HG03432 (cell line): Measurements from ENCODE around the gene MAST4.
"Not testable (repeated sequence)": the region's sequence is repeated elsewhere in the genome, so short reads cannot be mapped to it uniquely, and the experiment has no call there.

Experiments used
- ATAC-seq: cut with Tn5 transposase; IDR thresholded peaks from one replicate; pipeline ENCODE4 v1.9.1; 2021; ENCODE audit warnings: mild to moderate bottlenecking, moderate library complexity; ENCODE audit not compliant: unreplicated experiment

Gene MAST4

DNA sequence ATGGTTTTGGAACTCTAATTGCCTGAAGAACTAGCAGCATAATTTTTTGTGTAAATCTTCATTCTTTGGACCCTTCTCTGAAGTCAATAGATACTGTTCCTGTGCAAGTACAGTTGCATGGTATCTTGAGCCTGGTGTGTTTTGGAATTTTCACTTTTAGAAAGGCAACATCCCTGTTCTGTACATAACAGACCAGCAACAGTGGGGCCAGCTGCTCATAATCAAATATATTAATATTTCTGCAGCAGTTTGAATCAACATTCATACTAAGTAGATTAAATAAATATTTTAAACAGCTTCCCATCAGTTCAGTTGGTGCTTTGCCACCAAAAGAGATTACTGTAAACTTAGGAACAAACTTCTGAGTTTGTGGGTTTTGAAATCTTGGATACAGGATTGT, 502.5 kb downstream of the MAST4 start:
- no peak for ATAC-seq

DNA sequence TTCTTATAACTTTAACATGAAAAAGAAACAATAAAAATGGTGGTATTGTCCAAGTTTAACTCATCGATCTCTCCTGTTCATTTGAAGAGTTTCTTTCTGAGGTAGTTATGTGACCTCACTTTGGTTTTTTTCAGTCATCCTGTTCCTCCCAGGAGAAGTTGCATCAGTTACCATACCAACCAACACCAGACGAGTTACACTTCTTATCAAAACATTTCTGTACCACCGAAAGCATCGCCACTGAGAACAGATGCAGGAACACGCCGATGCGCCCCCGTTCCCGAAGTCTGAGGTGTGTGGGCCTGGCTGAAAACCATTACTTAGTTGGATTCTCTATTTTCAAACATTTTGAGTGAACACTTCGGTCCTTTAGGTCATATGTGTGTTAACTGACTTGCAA, 504.1 kb downstream of the MAST4 start:
- no peak for ATAC-seq

DNA sequence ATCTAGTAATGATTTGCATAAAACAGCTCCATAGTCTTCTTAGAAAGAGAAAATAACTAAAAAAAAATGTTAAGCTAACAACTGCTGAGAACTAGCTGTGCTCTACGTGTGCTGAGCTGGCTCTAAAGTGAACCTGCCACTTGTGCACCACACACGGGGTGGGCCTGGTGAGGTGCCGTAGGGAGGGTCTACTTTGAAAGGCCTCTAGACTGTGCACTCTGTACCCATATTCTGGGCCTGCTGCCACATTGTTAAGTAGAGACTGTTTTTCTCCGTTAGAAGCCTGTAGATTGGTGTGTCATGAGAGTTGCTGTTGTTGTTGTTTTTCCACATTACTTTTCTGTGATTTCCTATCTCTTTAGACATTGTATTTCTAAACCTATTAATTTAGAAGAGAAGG, 506.5 kb downstream of the MAST4 start:
- no peak for ATAC-seq

DNA sequence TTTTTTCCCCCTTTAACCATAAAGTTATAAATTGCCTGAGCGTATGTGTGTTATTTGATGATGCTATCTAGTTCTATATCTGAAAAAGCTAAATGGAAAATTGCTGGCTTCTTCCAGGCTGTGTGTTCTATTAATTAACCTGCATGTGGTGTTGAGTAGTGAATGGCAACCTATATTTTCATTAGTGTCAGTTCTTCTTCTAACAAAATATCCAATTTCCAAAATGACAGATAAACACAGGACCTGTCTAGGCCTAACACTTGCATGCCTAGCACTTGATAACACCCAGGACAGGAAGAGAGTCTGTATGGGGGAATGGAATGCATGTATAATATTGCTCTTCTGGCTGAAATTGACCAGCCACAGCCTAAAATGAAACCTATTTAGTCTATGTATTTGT, 508.7 kb downstream of the MAST4 start:
- ATAC-seq: no peak

DNA sequence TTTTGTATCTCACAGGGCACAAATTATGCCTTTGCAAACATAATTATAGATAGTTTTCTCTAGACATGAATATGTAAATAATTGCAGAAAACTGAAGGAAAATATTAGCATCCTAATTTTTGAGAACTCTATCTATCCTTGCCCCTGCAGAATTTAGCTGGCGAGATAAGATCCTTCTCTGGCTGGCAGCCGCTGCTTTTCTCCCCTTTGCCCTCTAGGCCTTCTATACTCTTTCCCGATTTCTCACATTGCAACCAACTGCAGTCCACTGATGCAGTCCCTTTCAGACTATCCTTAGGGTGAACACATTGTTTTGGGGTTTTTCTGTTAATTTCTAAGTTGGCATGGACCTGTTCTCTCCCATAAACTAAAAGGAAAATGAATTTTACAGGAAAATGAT, 509.1 kb downstream of the MAST4 start:
- ATAC-seq: no peak

DNA sequence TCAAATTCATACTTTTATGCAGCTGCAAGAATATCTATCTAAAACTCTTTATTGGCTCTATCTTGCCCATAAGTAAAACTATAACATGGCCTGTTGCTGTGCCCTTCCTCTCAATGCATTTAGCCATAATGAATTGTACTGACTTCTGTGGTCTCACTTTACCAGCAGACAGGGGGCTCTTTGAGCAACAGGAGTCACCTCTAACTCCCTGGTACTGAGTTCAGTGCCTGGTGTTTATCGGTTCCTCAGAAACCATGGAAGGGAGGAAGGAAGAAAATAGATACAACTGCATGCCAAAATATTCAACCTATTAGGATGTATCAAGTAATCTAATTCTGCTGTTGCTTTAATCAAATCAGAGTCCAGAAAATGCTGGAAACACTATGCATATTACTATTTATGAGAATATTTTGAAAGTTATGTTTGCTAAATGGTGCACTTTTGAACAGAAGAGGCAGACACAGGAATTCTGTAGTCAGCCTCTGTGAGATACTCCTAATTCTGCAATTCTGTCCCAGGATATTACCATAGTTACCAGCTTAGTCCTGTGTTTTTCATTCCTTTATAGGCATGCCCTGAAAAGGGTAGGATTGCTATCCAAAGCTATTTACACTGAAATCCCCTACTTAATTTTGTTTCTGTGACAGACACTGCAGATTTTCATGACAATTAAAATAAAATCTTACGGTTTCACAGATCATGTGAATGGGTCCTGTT, 510.6 kb downstream of the MAST4 start:
- ATAC-seq: no peak

DNA sequence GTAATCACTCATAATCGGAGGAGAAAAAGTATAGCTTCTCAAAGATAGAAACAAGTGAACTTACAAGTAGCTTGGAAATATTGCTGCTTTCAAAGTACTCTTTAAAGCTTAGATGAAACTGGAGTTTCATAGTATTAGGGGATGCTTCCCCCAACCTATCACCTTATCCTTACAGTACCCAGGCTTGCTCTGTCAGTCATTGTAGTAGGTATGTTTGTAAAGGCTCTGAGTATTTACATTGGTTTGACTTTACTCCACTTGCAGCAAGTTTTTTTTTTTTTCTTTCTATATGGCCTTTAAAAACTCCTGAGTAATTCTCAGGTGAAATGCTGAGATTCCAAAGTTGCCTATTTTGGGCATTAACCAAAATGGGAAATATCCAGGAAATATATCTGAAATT, 515.6 kb downstream of the MAST4 start:
- ATAC-seq: no peak

DNA sequence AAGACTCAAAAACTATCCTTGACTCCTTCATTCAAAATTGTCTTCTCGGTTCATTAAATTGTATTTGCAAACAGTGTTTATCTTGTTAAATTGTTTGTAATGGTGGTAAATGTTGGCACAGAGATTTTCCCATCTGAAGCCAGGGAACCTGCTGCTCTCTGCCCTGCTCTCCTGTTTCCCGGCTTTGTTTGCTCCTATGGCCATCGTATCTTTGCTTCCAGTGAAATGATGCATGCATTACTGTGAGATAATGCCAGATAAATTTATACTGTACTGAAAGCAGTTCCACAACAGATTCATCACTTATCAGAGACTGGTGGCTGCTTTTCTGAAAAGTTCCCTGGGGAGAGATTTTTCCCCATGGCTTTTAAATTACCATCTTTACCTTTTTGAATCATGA, 519.1 kb downstream of the MAST4 start:
- ATAC-seq: no peak

DNA sequence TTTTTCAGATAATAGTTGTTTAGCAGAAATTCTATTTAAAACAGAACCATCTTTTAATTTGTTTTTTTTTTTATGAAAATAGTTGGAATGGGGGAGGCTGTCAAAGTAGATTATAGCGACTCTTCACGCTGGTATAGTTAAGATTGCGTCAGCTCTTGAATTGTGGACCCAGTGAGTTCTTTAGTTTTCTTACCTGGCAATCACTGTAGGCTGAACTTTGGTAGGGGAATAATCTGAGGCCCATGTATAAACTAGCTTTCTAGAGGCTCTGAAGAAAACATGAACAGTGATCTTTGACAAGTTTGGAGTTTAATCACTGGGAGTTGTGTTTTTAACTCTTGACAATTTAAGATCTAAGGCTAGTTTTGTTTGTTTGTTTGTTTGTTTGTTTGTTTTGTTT, 519.6 kb downstream of the MAST4 start:
- ATAC-seq: no peak

DNA sequence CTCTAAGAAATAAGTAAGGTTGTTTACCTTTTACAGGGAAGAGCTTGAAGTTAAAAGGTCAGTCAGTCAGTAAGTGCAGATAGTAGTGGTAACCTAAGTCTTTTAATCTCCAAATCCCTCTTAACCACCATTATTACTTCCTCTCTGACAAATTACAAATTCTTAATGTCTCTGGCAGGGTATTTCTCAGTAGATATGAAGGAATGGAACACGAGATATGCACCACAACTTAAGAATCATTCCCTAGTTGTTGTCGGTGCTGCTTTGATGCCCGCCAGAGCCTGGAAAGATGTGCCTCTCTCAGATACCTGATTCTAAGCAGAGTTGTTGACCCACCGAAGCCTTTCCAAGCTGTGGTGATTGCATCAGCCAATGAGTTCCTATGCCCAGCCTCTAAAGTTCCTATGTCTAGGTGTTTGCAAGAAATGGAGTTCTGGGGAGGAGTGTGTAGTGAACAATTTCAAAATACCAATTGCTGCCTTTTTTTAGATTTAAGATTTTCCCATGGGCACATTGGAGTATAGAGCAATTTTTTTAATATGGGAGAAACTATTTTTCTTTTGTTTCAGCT, 521.9 kb downstream of the MAST4 start:
- no peak for ATAC-seq

DNA sequence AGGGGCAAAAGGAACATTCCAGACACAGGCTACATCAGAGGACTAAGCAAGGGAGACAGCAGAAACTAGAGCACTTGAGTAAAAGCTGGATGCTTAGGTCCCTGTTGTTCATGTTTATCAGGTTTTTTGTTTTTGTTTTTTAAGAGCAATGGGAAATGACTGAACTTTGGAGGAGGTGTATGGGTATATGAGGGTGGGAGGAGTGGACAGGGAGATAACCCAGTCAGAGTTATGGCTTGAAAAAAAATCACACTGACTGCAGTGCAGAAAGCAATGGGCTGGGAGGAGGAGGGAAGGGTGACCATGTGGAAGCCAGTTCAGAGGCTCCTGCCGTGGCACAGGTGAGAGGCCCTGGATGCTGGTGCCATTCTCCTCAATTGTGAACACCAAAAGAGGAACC, 522.8 kb downstream of the MAST4 start:
- ATAC-seq: no peak

DNA sequence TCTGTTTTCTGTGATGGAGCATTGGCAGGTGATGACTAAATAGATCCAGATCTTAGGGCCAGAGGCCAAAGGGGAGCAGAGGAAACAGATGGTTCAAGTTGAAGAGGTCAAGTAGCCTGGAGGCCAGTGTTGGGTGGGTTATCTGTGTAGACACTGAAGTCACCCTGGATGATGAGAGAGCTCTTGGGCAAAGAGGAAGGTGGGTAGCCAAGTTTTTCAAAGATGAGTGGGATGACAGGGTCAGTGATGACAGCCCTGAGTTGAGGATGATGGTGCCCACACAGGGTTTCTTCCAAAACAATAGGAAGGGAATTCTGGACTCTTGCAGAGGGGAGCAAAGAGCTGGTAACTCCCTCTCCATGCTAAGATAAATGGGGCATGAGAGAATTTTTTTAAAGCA, 523.8 kb downstream of the MAST4 start:
- ATAC-seq: no peak

DNA sequence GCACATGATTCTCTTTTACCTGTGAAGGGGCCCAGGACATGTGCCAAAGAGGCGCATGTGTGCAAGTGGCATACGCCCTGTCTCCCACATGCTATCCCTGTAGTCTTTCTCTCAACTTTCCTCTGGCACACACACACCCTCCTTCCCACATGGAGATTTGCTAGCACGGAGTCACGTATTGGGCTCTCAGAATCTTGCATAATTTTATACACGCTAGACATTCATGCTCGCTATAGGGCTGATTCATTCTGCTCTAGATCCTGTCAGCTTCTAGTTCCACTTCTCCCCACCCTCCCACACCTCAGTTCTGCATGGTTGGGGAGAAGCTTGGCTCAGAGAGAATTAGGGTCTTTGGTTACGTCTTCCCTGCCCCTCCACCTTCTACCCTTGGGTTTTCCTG, 527.6 kb downstream of the MAST4 start:
- ATAC-seq: no peak

DNA sequence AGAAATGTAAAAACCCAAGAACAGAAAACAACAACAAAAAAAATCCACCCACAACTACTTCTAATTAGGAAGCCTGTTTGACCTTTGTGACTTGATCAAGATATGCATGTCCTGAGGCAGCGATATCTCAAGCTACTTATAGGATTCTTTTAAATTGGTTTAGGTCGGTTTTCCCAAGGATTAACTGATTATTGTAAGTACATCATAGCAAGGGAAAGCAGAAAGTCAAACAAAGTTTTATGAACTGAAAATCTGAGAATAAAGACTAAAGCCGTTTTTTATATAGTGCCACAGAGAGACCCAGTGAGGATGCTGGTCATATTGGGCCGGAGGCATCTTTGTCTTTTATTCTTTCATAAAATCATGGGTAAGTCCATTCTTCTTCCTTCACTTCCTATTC, 528.4 kb downstream of the MAST4 start:
- ATAC-seq: no peak

DNA sequence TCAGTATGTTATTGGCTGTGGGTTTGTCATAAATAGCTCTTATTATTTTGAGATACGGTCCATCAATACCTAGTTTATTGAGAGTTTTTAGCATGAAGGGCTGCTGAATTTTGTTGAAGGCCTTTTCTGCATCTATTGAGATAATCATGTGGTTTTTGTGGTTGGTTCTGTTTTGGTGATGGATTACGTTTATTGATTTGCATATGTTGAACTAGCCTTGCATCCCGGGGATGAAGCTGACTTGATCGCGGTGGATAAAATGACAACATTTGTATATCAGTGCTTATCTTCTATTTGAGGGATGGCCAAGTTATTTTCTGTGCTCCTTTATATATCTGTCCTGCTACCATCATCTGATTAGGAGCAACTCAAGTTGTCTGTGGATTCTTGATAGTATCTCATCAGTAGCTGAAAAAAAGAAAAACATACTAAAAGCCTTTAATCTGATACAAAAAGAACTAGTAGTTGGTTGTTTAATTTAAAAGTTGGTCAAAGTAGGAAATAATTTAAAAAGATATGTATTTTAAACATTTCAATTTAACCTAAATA, 531.2 kb downstream of the MAST4 start:
- ATAC-seq: not testable (repeated sequence)

DNA sequence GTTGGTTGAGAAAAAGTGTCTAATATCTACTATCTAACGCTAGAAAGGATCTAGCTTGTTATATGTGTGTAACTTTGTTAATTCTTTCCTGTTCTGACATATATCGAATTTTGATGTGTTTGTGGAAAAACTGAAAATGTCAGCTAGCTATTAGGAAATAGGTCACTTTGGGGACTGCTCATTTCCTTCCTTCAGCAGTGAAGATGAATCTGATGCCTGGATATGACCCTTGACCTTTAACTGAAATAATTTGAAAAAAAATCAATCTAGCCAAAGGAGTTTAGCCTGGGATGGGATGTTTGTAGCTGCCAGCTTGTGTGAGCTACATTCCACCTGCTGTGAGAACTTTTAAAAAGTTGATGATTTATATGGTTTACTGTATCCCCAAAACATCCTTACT, 533.6 kb downstream of the MAST4 start:
- ATAC-seq: no peak

DNA sequence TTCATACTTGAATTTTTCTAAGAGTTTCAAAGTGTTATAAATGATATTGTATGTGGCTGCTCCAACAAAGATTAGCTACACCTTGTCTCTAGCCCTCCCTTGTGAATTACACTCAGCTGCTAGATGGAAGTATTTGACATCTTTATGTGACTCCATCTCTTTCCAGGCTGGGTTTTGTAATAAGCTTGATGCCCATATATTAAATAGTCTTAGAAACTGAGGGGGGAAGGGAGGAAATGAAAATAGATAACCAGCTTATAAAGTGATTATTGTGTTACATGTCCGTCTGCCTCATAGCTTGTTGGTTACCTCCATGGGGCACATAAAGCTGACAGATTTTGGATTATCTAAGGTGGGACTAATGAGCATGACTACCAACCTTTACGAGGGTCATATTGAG, 537.0 kb downstream of the MAST4 start:
- ATAC-seq: no peak

DNA sequence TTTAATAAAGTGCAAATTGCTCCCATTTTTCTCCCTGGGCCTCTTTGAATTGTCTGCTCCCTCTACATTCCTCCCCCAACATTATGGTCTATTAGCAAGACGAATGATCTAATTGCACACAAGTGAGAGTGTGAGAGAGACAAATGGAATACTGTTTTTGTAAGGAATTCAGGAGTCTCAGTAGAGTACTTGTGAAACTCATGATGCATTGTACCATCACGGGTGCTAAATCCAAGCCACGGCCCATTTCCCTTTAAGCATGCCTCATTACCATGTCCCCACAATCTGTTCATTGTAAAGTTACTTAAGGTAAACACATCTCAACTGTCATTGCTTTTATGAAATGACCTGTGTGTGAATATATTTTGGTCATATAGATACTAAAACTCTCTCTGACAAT, 537.6 kb downstream of the MAST4 start:
- ATAC-seq: no peak

DNA sequence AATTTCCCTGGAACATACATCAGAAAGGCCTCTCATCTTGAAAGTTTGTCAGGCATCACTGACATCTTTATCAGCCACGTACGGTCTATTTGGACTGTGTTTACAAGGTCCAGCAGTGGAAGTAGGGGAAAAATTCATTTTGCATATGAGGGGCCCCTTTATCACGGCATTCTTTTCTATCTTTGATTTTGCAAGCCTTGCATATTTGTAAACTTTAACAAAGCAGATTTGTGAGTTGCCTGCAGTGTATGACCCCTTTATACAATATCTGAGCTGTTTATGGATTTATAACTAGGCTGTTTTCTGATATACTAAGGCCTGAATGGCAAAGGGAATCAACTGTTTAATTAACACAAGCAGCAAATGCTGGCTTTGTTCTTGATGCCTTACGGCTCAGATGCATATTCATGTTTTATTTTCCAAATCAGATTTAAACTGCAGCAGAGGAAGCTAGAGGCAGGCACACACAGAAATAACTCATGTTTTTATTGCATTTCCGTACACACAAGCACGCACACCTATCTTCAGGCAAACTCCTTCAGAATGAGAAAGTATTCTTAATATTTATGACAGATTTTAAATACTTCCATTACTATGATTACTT, 539.3 kb downstream of the MAST4 start:
- no peak for ATAC-seq

DNA sequence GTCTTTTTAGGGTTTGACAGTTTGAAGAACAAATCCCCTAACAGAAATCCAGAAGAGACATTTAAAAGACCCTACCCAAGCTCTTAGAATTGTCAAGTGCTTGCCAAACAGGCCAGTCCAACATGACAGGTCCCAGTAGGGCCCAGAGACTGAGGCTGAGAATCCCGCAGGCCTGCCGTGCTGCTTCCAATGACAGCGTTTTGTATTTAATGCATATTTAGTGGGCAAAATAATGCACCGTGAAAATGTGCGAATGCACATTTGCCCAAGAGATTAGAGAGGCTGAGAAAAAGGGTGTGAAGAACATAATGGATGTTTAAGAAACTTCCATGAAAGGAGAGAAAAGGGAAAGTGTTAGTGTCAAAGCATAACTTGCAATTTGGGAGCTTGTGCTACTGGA, 542.8 kb downstream of the MAST4 start:
- no peak for ATAC-seq

DNA sequence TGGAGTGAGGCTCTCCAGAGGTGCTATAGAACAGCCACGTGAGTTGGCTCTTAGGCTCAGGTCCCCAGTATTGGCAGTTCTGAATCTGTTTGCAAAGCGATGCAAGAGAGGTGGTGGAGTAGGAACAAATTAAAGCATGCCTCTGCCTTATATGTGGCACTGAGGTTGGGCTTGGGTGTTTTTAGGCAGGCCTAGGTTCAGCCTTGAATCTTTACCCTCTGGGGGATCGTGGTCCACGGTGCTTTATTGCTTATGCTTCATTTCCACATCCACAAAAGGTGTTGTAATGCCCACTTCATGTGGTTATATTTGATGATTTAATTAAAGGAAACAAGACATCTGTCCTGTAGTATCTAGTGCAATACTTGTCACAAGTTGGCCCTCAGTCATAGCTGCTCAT, 544.2 kb downstream of the MAST4 start:
- ATAC-seq: no peak

DNA sequence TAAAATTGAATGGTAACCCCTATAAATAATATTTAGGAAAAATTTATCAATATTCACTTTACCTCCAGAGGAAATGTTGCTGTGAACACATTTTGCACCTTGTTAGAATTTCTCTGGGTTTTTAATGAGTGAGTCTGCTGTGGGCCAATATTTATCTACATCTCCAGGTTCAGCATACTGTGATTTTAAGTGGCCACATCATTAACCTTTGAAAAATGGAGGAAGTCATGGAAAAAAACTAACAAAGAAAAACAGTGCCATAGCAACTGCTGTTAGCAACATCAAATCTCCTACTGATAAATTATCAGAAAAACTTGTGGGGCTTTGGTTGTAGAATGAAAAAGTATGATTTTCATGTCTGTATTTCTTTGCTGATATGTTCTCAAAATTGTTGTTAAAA, 545.5 kb downstream of the MAST4 start:
- ATAC-seq: no peak
